Vagina (tissue), 2 donors: ENCODE measurements around the gene ALDH8A1. TPM values are rescaled to one million over a fixed set of nuclear protein-coding genes. Genes with fewer than 3 reads are reported as not detected.

Source experiments
- DNase-seq, 2 donors: peaks; one replicate each; pipeline ENCODE4 v3.0.0-alpha.2; 2017; ENCODE audit errors: extremely low spot score in 2 of 2
- H3K27ac ChIP-seq: fragments of 200-600 bp; sonication (generic); one replicate; pipeline ENCODE4 v1.5.1; 2019
- H3K27me3 ChIP-seq: fragments of 200-600 bp; sonication (generic); one replicate; pipeline ENCODE4 v1.5.1; 2019
- H3K36me3 ChIP-seq, 2 donors: fragments of 200-600 bp; sonication (generic); one replicate each; pipeline ENCODE4 v1.5.1; 2017 to 2019
- H3K4me1 ChIP-seq: fragments of 200-600 bp; sonication (generic); one replicate; pipeline ENCODE4 v1.5.1; 2019
- H3K4me3 ChIP-seq, 2 donors: fragments of 200-600 bp; sonication (generic); 1 replicate in 1 of 2; 2 replicates in 1 of 2; pipeline ENCODE4 v1.5.1; 2016 to 2019
- H3K9me3 ChIP-seq: fragments of 200-600 bp; sonication (generic); one replicate; pipeline ENCODE4 v1.5.1; 2019
- POLR2A ChIP-seq, 2 donors: fragments of 450-650 bp; IDR thresholded peaks; one replicate each; pipeline ENCODE4 v1.6.1; 2017; ENCODE audit warnings: antibody characterized with exemption in 2 of 2, mild to moderate bottlenecking in 2 of 2, moderate library complexity in 2 of 2
- POLR2AphosphoS5 ChIP-seq, 2 donors: sonication (generic); formaldehyde crosslinking; IDR thresholded peaks; one replicate each; pipeline ENCODE4 v1.9.0; 2017; ENCODE audit warnings: antibody characterized with exemption in 2 of 2, mild to moderate bottlenecking in 2 of 2, low read depth in 1 of 2; ENCODE audit not compliant: insufficient read depth in 1 of 2
- intact Hi-C: fragments of 100-400 bp; cut with DNase I; formaldehyde crosslinking; loops from one replicate; pipeline ENCODE4 v1.15.1; 2023
- total RNA-seq: library from RNA; depleted of rRNA; stranded (reverse); fragments of >200 nt; gene quantifications from one replicate; pipeline ENCODE4 v1.2.3, GENCODE V29; 2016
- TF ChIP-seq, protein P1 (sequence below), 3 experiments: fragments of 450-650 bp in 2 of 3; fragments of 200-600 bp in 1 of 3; sonication (generic) in 1 of 3; IDR thresholded peaks; one replicate each; pipeline ENCODE4 v1.5.1; 2017 to 2019; ENCODE audit warnings: antibody characterized with exemption in 3 of 3, mild to moderate bottlenecking in 2 of 3, moderate library complexity in 2 of 3

The ALDH8A1 gene, protein sequence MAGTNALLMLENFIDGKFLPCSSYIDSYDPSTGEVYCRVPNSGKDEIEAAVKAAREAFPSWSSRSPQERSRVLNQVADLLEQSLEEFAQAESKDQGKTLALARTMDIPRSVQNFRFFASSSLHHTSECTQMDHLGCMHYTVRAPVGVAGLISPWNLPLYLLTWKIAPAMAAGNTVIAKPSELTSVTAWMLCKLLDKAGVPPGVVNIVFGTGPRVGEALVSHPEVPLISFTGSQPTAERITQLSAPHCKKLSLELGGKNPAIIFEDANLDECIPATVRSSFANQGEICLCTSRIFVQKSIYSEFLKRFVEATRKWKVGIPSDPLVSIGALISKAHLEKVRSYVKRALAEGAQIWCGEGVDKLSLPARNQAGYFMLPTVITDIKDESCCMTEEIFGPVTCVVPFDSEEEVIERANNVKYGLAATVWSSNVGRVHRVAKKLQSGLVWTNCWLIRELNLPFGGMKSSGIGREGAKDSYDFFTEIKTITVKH
- total RNA-seq, result not detected

DNA sequence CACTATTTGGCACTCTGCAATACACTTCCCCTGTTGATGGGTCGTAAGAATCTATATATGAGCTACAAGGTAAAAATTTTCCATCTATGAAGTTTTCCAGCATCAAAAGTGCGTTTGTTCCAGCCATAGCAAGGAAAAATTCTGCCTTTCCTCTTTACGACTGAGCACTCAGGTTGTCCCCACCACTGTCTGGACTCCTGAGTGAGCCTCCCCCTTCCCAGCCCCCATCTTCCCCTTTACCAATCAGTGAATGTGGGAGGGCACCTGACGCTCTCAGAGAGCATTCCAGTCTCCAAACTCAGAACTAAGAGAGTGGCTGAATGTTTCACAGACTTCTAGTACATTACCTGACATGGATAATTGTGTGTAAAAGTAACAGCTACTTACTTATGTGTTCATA, at the start of gene ALDH8A1:
Gene ALDH8A1, minus strand, starts transcription at position 175 of the 400 bp plus-strand sequence. Its CDS starts 48 bp downstream, at position 127.
- Histone ChIP-seq H3K27me3 (no peaks in the 10 kb centered on the region), H3K9me3 (no peaks in the 10 kb centered on the region), H3K27ac (no peak within 1 kb of the TSS), H3K36me3 (no peaks in the 10 kb centered on the region), H3K4me1 (no peaks in the 10 kb centered on the region), H3K4me3 (no peak within 1 kb of the TSS)
- intact Hi-C loops, result no loop called here
- DNase-seq, result no peak
- TF ChIP-seq POLR2AphosphoS5 (IDR thresholded peaks at IDR 0.05; ENCODE audit: insufficient read depth in 1 of 2, low read depth in 1 of 2), result no peak
- TF ChIP-seq, protein P1, sequence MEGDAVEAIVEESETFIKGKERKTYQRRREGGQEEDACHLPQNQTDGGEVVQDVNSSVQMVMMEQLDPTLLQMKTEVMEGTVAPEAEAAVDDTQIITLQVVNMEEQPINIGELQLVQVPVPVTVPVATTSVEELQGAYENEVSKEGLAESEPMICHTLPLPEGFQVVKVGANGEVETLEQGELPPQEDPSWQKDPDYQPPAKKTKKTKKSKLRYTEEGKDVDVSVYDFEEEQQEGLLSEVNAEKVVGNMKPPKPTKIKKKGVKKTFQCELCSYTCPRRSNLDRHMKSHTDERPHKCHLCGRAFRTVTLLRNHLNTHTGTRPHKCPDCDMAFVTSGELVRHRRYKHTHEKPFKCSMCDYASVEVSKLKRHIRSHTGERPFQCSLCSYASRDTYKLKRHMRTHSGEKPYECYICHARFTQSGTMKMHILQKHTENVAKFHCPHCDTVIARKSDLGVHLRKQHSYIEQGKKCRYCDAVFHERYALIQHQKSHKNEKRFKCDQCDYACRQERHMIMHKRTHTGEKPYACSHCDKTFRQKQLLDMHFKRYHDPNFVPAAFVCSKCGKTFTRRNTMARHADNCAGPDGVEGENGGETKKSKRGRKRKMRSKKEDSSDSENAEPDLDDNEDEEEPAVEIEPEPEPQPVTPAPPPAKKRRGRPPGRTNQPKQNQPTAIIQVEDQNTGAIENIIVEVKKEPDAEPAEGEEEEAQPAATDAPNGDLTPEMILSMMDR (IDR thresholded peaks at IDR 0.05), result no peak
- TF ChIP-seq POLR2A (IDR thresholded peaks at IDR 0.05), result no peak

DNA sequence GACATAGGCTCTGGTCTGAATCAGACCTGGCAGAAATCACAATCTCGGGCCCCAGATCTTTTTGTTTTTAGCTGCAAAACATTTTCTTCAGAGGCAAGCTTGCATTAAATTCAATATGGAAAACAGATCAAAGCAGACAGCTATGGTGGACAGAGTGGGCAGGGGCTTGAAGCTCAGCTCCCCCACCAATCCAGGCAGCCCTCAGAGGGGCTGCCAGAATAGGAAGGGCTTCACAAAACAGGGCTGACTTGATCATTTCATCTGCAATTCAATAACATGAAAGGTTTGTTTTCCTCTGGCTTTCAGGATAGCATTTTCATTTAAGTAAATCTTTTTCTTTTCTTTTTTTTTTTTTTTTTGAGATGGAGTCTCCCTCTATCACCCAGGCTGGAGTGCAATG, 49.2 kb upstream of the ALDH8A1 start:
- H3K9me3 ChIP-seq, result no peaks in the 10 kb centered on the region
- H3K36me3 ChIP-seq, result peaks cover 0 to 5% of the 10 kb centered on the region in 2 donors
- intact Hi-C loops, result no loop called here
- TF ChIP-seq, protein P1 (IDR thresholded peaks at IDR 0.05), result no peak
- TF ChIP-seq POLR2A (IDR thresholded peaks at IDR 0.05), result no peak
- TF ChIP-seq POLR2AphosphoS5 (IDR thresholded peaks at IDR 0.05; ENCODE audit: insufficient read depth in 1 of 2, low read depth in 1 of 2), result no peak
- no peaks in the 10 kb centered on the region for H3K27me3 ChIP-seq
- no peak overlapping the region for H3K27ac ChIP-seq
- H3K4me1 ChIP-seq, result no peaks in the 10 kb centered on the region
- no peak for DNase-seq
- no peak overlapping the region for H3K4me3 ChIP-seq

DNA sequence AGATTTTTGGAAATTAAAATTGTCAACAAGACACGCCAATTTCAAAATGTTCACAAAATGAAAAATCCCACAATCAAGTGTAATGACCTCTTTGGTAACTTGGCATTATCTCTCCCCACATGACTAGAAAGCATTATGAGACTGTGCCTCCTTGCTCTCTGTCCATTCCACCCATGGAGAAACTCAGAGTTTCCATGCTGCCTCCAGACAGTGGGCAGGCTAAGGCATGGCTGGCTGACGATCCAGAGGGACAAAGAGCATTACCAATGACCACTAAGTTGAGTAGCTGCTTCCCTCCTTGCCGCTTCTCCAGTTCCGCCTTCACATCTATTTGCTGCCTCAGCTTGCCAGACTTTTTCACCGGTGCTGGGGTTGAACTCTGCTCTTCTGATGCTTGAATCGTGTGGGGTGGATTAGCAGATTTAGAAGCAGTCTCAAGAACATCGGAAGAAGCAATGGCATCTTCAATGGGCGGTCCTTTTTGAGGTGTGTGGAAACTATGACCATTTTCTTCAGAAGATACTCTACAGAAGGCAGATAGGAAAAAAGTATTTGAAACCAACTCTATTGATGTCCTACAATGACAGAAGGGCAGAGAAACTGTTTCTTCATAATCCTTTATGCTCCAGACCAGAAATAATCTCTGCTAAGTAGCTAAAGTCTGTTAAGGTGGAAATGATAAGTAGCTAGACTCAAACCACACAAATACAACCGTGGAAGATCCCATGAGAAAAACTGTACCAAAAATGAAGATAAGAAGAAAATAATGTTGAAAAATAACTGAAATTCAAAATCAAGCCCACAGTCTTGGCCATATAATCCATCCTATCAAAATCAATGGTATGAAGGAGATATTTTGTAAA, 47.5 kb upstream of the ALDH8A1 start:
- Histone ChIP-seq H3K36me3 (peaks cover 0 to 6% of the 10 kb centered on the region in 2 donors), H3K4me1 (no peaks in the 10 kb centered on the region), H3K27me3 (no peaks in the 10 kb centered on the region), H3K4me3 (no peak overlapping the region), H3K27ac (no peak overlapping the region), H3K9me3 (no peaks in the 10 kb centered on the region)
- intact Hi-C loops, result no loop called here
- DNase-seq, result no peak
- TF ChIP-seq, protein P1 (IDR thresholded peaks at IDR 0.05), result no peak
- TF ChIP-seq POLR2AphosphoS5 (IDR thresholded peaks at IDR 0.05; ENCODE audit: insufficient read depth in 1 of 2, low read depth in 1 of 2) (no peak), POLR2A (IDR thresholded peaks at IDR 0.05) (no peak)

DNA sequence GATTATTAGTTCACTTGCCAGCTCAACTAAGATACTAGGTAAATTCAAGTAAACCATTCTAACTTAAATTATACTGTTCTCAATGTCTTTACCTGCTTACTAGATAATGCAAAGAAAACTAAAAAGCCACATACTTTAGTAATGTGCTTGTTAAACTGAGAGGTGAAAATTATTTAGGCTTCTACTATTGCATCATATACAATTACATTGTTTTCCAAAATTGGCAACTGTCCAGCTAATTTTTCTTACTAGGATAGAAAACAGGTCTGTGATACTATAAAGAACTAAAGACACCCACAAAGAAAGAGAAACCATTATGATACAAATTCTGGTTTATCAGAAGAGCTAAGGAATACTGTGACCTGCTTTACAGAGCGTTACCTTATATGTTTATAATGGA, 45.6 kb upstream of the ALDH8A1 start:
- Histone ChIP-seq H3K27ac (no peak overlapping the region), H3K4me1 (no peaks in the 10 kb centered on the region), H3K27me3 (no peaks in the 10 kb centered on the region), H3K9me3 (no peaks in the 10 kb centered on the region), H3K4me3 (no peak overlapping the region), H3K36me3 (peaks cover 0 to 15% of the 10 kb centered on the region in 2 donors)
- intact Hi-C loops, result no loop called here
- no peak for DNase-seq
- TF ChIP-seq POLR2AphosphoS5 (IDR thresholded peaks at IDR 0.05; ENCODE audit: insufficient read depth in 1 of 2, low read depth in 1 of 2), result no peak
- TF ChIP-seq, protein P1 (IDR thresholded peaks at IDR 0.05), result no peak
- no peak for TF ChIP-seq POLR2A (IDR thresholded peaks at IDR 0.05)
